ENCODE results near the gene PNLIP.

PNLIP gene

DNA sequence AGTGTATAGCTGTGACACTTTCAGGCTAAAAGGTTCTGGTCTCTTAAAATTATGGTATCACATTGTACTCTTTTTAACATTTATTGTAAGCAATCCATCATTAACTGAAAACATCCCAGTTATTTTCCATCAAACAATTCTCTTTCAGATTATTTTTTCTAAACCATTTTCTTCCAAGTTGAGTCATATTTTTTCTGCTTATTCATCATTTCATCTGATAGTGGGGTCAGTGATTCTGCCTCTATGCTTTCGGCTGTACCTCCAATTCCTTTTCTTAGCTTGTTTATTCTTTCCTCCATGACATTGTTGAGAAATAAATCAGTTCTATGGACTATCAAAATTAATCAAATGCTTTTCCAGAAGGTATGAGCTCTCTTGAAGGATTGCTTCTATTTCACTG, 609 bp upstream of the PNLIP start:
- no peak for DNase-seq (ENCODE audit: low read depth in 2 of 2)
- no peak for TF ChIP-seq CTCF (IDR thresholded peaks at IDR 0.05; ENCODE audit: low read depth, low read length)

DNA sequence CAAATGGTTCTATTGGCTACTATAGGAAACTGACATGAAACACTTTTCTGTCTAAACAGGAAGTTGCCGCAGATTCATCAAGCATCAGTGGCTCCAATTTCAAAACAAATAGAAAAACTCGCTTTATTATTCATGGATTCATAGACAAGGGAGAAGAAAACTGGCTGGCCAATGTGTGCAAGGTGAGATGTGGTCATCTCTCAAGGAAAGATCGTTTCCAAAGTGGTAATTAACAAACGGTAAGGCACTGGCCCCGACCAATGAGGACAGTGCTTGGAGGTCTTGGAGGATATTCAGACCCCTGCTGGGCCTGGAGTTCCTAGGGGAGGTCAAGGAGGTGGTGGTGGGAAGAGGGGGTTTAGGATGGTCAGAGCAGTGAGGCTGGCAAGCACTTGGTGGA, 2.6 kb downstream of the PNLIP start:
- H3K4me3 ChIP-seq (replicated peaks in 1 of 2; ENCODE audit: low read depth in 2 of 2, low read length in 2 of 2): no peak overlapping the region
- no peak for TF ChIP-seq CTCF (IDR thresholded peaks at IDR 0.05; ENCODE audit: low read depth, low read length)
- DNase-seq (ENCODE audit: low read depth in 2 of 2): no peak

More for the DNA sequence above, 609 bp upstream of the PNLIP start:
- no peak overlapping the region for H3K4me3 ChIP-seq (replicated peaks in 1 of 2; ENCODE audit: low read depth in 2 of 2, low read length in 2 of 2)

DNA sequence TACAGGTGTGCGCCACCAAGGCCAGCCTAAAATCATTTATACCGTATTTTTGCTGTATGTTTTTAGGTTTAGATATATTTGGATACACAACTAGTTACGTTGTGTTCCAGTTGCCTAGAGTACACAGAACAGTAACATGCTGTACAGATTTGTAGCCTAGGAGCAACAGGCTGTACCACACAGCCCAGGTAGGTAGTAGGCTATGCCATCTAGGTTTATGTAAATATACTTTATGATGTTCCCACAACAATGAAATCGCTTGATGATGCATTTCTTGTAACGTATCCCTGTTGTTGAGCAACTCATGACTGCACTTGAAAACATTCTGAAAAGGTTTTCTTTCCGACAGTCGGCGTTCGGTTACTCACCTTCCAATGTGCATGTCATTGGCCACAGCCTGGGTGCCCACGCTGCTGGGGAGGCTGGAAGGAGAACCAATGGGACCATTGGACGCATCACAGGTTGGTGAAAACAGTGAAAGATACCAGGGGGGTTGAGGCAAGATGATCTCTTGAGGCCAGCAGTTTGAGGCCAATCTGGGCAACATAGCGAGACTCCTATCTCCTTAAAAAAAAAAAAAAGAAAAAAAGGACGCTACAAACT, 7.7 kb downstream of the PNLIP start:
- DNase-seq (ENCODE audit: low read depth in 2 of 2): no peak
- H3K4me3 ChIP-seq (replicated peaks in 1 of 2; ENCODE audit: low read depth in 2 of 2, low read length in 2 of 2): no peak overlapping the region
- no peak for TF ChIP-seq CTCF (IDR thresholded peaks at IDR 0.05; ENCODE audit: low read depth, low read length)

- DNase-seq (ENCODE audit: low read depth in 2 of 2): no peak
Measured at GRCh38 chr10:116554628-116555027, 8.9 kb downstream of the PNLIP start.

GRCh38 chr10:116555880-116556279, 10.1 kb downstream of the PNLIP start:
- no peak for DNase-seq (ENCODE audit: low read depth in 2 of 2)

More at GRCh38 chr10:116554628-116555027, 8.9 kb downstream of the PNLIP start:
- no peak overlapping the region for H3K4me3 ChIP-seq (replicated peaks in 1 of 2; ENCODE audit: low read depth in 2 of 2, low read length in 2 of 2)
- no peak for TF ChIP-seq CTCF (IDR thresholded peaks at IDR 0.05; ENCODE audit: low read depth, low read length)

GRCh38 chr10:116557305-116557880, 11.7 kb downstream of the PNLIP start:
- H3K4me3 ChIP-seq (replicated peaks in 1 of 2; ENCODE audit: low read depth in 2 of 2, low read length in 2 of 2): no peak overlapping the region
- no peak for DNase-seq (ENCODE audit: low read depth in 2 of 2)
- TF ChIP-seq CTCF (IDR thresholded peaks at IDR 0.05; ENCODE audit: low read depth, low read length): no peak

More at GRCh38 chr10:116555880-116556279, 10.1 kb downstream of the PNLIP start:
- no peak overlapping the region for H3K4me3 ChIP-seq (replicated peaks in 1 of 2; ENCODE audit: low read depth in 2 of 2, low read length in 2 of 2)
- no peak for TF ChIP-seq CTCF (IDR thresholded peaks at IDR 0.05; ENCODE audit: low read depth, low read length)
